Esophagus muscularis mucosa (tissue), 4 donors: ENCODE data around the gene MORN5.

ENCODE experiments used
- CTCF ChIP-seq, 3 experiments: fragments of 200-600 bp in 2 of 3; fragments of 450-650 bp in 1 of 3; sonication (generic) in 2 of 3; IDR thresholded peaks; one replicate each; pipeline ENCODE4 v1.5.1; 2017 to 2019; ENCODE audit warnings: antibody characterized with exemption in 3 of 3, mild to moderate bottlenecking in 2 of 3, moderate library complexity in 1 of 3
- EP300 ChIP-seq: sonication (generic); formaldehyde crosslinking; IDR thresholded peaks from one replicate; pipeline ENCODE4 v1.6.1; 2017; ENCODE audit warnings: antibody characterized with exemption
- POLR2A ChIP-seq: fragments of 450-650 bp; IDR thresholded peaks from one replicate; pipeline ENCODE4 v1.6.1; 2017; ENCODE audit warnings: antibody characterized with exemption, moderate library complexity, mild to moderate bottlenecking, low read depth
- POLR2AphosphoS5 ChIP-seq, 2 donors: sonication (generic); formaldehyde crosslinking; IDR thresholded peaks; one replicate each; pipeline ENCODE4 v1.6.1; 2017; ENCODE audit warnings: antibody characterized with exemption in 2 of 2

GRCh38 chr9:122219856-122220672, 60.4 kb downstream of the MORN5 start:
- TF ChIP-seq CTCF (IDR thresholded peaks at IDR 0.05), result no peak
- TF ChIP-seq POLR2AphosphoS5 (IDR thresholded peaks at IDR 0.05), result peak in 1 of 2 donors; percentile 58
- no peak for TF ChIP-seq POLR2A
- no peak for TF ChIP-seq EP300
